Astrocyte (in vitro differentiated cells and primary cell): Measurements from ENCODE around the gene ELMO1. TPM values are rescaled to one million over a fixed set of nuclear protein-coding genes. Genes with fewer than 3 reads are reported as not detected.

Experiments
- DNase-seq: peaks from one replicate; pipeline ENCODE4 v3.0.0-alpha.2; 2010; ENCODE audit warnings: low read depth
- FAIRE-seq: peaks from 2 replicates; lab custom pipeline; 2011; peaks lifted over from hg19 to GRCh38; lab: Jason Lieb, UNC
- H2AFZ ChIP-seq: 2 replicates; pipeline ENCODE4 v1.6.0; 2012; ENCODE audit warnings: low read depth, low read length, inconsistent platforms
- H3K27ac ChIP-seq: 2 replicates; pipeline ENCODE4 v1.5.1; 2011; ENCODE audit warnings: low read depth, low read length, inconsistent platforms
- H3K27me3 ChIP-seq: 2 replicates; pipeline ENCODE4 v1.6.0; 2011; ENCODE audit warnings: low read length, inconsistent platforms; ENCODE audit not compliant: insufficient read depth
- H3K36me3 ChIP-seq: 2 replicates; pipeline ENCODE4 v1.5.1; 2011; ENCODE audit warnings: low read length, inconsistent platforms; ENCODE audit not compliant: insufficient read depth
- H3K4me1 ChIP-seq: 2 replicates; pipeline ENCODE4 v1.5.1; 2011; ENCODE audit warnings: low read length, inconsistent platforms; ENCODE audit not compliant: insufficient read depth
- H3K4me2 ChIP-seq: 2 replicates; pipeline ENCODE4 v1.6.0; 2012; ENCODE audit warnings: low read length, inconsistent platforms
- H3K4me3 ChIP-seq: 2 replicates; pipeline ENCODE4 v1.5.1; 2011; ENCODE audit warnings: low read depth, mild to moderate bottlenecking, low read length, inconsistent platforms; ENCODE audit not compliant: insufficient read depth
- H3K79me2 ChIP-seq: 2 replicates; pipeline ENCODE4 v1.6.0; 2012; ENCODE audit warnings: mild to moderate bottlenecking, low read length, inconsistent platforms; ENCODE audit not compliant: insufficient read depth
- H3K9ac ChIP-seq: 2 replicates; pipeline ENCODE4 v1.6.0; 2012; ENCODE audit warnings: mild to moderate bottlenecking, low read length, inconsistent platforms
- H3K9me3 ChIP-seq: 2 replicates; pipeline ENCODE4 v1.5.1; 2012; ENCODE audit warnings: low read depth, mild to moderate bottlenecking, low read length, inconsistent platforms; ENCODE audit not compliant: insufficient read depth
- H4K20me1 ChIP-seq: 2 replicates; pipeline ENCODE4 v1.6.0; 2012; ENCODE audit warnings: low read length, inconsistent platforms; ENCODE audit not compliant: insufficient read depth
- H3K27ac Mint-ChIP-seq: one replicate; pipeline ENCODE4 v1.8.0; 2021; ENCODE audit warnings: mild to moderate bottlenecking, mixed read lengths; ENCODE audit not compliant: unreplicated experiment
- H3K27me3 Mint-ChIP-seq: one replicate; pipeline ENCODE4 v1.8.0; 2021; ENCODE audit warnings: low read depth, mixed read lengths; ENCODE audit not compliant: unreplicated experiment
- H3K36me3 Mint-ChIP-seq: one replicate; pipeline ENCODE4 v1.8.0; 2021; ENCODE audit warnings: low read depth, mixed read lengths; ENCODE audit not compliant: unreplicated experiment
- H3K4me1 Mint-ChIP-seq: one replicate; pipeline ENCODE4 v1.8.0; 2021; ENCODE audit warnings: low read depth, mixed read lengths; ENCODE audit not compliant: unreplicated experiment
- H3K4me3 Mint-ChIP-seq: one replicate; pipeline ENCODE4 v1.8.0; 2021; ENCODE audit warnings: mild to moderate bottlenecking, moderate library complexity, mixed read lengths; ENCODE audit not compliant: unreplicated experiment
- H3K9me3 Mint-ChIP-seq: one replicate; pipeline ENCODE4 v1.8.0; 2021; ENCODE audit warnings: mild to moderate bottlenecking, mixed read lengths; ENCODE audit not compliant: unreplicated experiment
- EZH2 ChIP-seq: IDR thresholded peaks from 2 replicates; pipeline ENCODE4 v1.6.1; 2012; ENCODE audit warnings: mild to moderate bottlenecking, low read length, inconsistent platforms; ENCODE audit not compliant: insufficient read depth
- total RNA-seq: library from RNA; stranded (reverse); gene quantifications from 2 replicates; pipeline ENCODE4 v1.2.1, GENCODE V29; 2021
- TF ChIP-seq, protein P1 (sequence below): IDR thresholded peaks from 2 replicates; pipeline ENCODE4 v1.5.1; 2011; ENCODE audit warnings: low read depth, mild to moderate bottlenecking, inconsistent platforms, low read length, moderate library complexity; ENCODE audit not compliant: insufficient read depth

The ELMO1 gene
- total RNA-seq, 1 donor from 2014 or later: 20.4 TPM

DNA sequence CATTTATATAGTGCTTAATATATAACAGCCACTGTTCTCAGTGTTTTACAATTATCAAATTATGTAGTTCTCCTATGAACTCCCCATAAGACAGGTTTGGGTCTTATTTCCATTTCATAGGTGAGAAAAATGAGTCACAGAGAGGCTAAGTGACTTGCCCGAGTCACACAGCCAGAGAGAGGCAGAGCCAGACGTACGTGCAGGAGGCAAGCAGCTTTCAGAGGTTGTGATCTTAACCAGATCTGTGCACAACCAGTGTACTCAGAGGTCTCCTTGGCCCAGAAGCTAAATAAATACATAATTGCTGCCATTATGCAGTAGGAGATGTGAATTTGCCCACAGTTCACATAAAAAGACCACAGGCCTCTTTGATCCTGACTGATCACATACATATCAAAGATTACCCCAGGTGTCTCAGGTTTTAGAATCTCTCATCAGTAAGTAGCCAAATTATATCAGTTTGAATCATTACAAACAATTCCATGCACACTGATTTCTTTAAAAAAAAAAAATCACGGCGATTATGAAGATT lies 419.7 kb downstream of the ELMO1 start:
- DNase-seq (no peak), FAIRE-seq (no peak)
- Histone ChIP-seq H3K4me3 (no peak overlapping the region), H3K9ac (no peak overlapping the region), H2AFZ (no peak overlapping the region), H3K4me1 (peaks cover 18% of the 10 kb centered on the region), H3K27ac (no peak overlapping the region), H4K20me1 (no peaks in the 10 kb centered on the region), H3K27me3 (no peaks in the 10 kb centered on the region), H3K4me2 (no peak overlapping the region), H3K36me3 (no peaks in the 10 kb centered on the region), H3K9me3 (no peaks in the 10 kb centered on the region), H3K79me2 (no peaks in the 10 kb centered on the region)
- H3K4me1 Mint-ChIP-seq: peaks cover 40% of the 10 kb centered on the region
- peaks cover under 1% of the 10 kb centered on the region for H3K36me3 Mint-ChIP-seq
- H3K27ac Mint-ChIP-seq: no peak overlapping the region
- no peak for TF ChIP-seq EZH2
- TF ChIP-seq, protein P1, sequence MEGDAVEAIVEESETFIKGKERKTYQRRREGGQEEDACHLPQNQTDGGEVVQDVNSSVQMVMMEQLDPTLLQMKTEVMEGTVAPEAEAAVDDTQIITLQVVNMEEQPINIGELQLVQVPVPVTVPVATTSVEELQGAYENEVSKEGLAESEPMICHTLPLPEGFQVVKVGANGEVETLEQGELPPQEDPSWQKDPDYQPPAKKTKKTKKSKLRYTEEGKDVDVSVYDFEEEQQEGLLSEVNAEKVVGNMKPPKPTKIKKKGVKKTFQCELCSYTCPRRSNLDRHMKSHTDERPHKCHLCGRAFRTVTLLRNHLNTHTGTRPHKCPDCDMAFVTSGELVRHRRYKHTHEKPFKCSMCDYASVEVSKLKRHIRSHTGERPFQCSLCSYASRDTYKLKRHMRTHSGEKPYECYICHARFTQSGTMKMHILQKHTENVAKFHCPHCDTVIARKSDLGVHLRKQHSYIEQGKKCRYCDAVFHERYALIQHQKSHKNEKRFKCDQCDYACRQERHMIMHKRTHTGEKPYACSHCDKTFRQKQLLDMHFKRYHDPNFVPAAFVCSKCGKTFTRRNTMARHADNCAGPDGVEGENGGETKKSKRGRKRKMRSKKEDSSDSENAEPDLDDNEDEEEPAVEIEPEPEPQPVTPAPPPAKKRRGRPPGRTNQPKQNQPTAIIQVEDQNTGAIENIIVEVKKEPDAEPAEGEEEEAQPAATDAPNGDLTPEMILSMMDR: no peak
- peaks cover 2% of the 10 kb centered on the region for H3K9me3 Mint-ChIP-seq
- H3K4me3 Mint-ChIP-seq: no peak overlapping the region
- no peaks in the 10 kb centered on the region for H3K27me3 Mint-ChIP-seq

DNA sequence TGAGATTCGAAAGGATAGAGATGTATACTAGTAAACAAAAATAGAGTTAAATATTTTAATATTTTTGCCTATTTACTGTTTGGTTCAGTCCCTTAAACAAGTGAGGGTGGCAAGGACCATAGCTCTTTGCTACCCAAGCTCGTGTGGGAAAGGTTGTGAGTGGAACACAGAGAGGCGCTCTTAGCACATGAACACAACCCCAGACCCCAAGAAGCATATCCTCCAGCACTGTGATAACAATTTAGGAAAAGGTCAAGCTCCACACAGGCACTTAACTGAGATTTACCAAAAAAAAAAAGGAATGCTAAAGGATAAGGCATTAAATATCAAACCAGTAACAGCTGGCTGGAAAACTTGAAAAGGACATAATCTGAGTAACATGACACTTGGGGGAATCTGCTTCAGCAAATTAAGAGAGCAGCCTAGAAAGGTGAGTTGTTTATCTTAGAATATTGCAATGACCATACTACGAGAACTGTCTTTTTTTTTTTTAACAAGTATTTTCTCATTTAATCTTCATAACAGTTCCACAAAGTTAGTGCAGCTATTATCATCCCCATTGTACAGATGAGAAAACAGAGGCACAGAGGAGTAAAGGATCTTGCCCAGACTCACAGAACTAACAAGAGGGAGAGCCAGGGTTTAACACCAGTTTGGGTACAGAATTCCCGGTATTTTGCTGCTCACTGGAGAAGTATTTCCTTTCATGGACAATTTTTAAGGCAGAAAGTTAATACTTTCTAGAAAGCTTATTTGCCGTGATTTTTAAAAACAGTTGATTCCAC lies 420.9 kb downstream of the ELMO1 start:
- Mint-ChIP-seq H3K4me1 (peaks cover 28% of the 10 kb centered on the region), H3K9me3 (peaks cover 2% of the 10 kb centered on the region), H3K27me3 (no peaks in the 10 kb centered on the region), H3K4me3 (no peak overlapping the region), H3K36me3 (peaks cover 1% of the 10 kb centered on the region), H3K27ac (no peak overlapping the region)
- Histone ChIP-seq H3K9ac (no peak overlapping the region), H3K27me3 (no peaks in the 10 kb centered on the region), H3K36me3 (no peaks in the 10 kb centered on the region), H4K20me1 (no peaks in the 10 kb centered on the region), H3K4me2 (no peak overlapping the region), H3K4me1 (peaks cover 16% of the 10 kb centered on the region), H3K9me3 (no peaks in the 10 kb centered on the region), H3K4me3 (no peak overlapping the region), H3K79me2 (no peaks in the 10 kb centered on the region), H2AFZ (no peak overlapping the region), H3K27ac (no peak overlapping the region)
- FAIRE-seq (no peak), DNase-seq (no peak)
- TF ChIP-seq, protein P1: no peak
- TF ChIP-seq EZH2: no peak

DNA sequence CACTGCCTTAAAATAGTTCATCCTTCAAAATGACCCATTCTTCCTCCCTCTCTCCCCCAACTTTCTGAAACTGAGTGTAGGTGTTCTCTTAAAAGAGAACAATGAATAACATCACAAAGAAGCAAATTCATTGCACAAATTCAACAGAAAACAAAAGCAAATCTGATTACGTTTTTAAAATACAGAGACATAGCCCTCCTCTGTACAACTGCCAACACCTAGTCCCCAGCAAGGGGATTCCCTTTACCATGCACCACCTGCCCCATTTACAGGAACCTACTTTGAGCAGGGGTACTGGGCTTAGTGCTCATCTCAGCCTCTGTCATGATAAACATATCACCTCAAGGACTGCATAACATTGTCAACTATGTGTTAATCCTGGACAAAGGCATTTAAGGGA lies 421.6 kb downstream of the ELMO1 start:
- no peak overlapping the region for H3K27ac Mint-ChIP-seq
- TF ChIP-seq EZH2: no peak
- TF ChIP-seq, protein P1: no peak
- no peaks in the 10 kb centered on the region for H3K27me3 ChIP-seq
- H3K9me3 Mint-ChIP-seq: peaks cover 2% of the 10 kb centered on the region
- no peaks in the 10 kb centered on the region for H3K9me3 ChIP-seq
- H3K4me1 ChIP-seq: peaks cover 9% of the 10 kb centered on the region
- H3K36me3 ChIP-seq: no peaks in the 10 kb centered on the region
- no peak overlapping the region for H3K9ac ChIP-seq
- peaks cover 1% of the 10 kb centered on the region for H3K36me3 Mint-ChIP-seq
- H3K4me3 ChIP-seq: no peak overlapping the region
- no peak overlapping the region for H3K4me2 ChIP-seq
- FAIRE-seq (no peak), DNase-seq (no peak)
- no peak overlapping the region for H3K4me3 Mint-ChIP-seq
- no peaks in the 10 kb centered on the region for H3K27me3 Mint-ChIP-seq
- H3K79me2 ChIP-seq: no peaks in the 10 kb centered on the region
- H3K4me1 Mint-ChIP-seq: peaks cover 24% of the 10 kb centered on the region
- no peak overlapping the region for H3K27ac ChIP-seq
- H4K20me1 ChIP-seq: no peaks in the 10 kb centered on the region
- no peak overlapping the region for H2AFZ ChIP-seq
